Dermis blood vessel endothelial cell (primary cell): ENCODE measurements around the gene KIF7. TPM values are rescaled to one million over a fixed set of nuclear protein-coding genes. Genes with fewer than 3 reads are reported as not detected.

Source experiments
- DNase-seq: peaks from one replicate; pipeline ENCODE4 v3.0.0; 2010
- total RNA-seq: library from RNA; depleted of rRNA; stranded (reverse); fragments of >200 nt; gene quantifications from 2 replicates; pipeline ENCODE4 v1.2.3, GENCODE V29; 2014

Gene KIF7
- total RNA-seq, 1 donor from 2014 or later, result 0.85 TPM

DNA sequence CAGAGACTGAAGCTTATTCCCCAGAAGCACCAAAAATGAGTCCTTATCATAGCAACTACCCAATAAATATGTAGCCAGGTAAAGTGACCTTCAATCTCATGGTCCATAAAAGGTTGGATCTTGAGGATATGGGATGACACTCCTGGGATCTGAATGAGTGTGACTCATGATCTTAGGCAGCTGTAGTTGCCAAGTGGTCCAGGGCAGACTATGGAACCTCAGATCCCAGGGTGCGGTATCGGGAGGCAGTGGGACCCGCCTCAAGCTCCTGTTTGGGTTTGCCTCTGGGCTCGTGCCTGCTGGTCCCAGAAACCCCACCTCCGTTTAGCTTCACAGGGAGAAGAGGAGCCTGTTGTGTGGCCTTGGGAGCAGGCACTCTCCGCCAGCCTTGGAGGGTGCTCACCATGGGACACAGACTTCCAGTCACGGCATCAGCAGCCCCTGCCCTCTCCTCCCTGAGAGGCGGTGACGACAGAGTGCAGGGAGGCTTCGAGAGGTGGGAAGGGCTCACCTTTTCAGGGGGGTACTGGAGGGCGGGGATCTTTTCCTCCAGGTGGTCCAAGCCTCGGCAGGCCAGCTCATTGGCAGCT, 15.8 kb upstream of the KIF7 start:
- DNase-seq, result no peak

DNA sequence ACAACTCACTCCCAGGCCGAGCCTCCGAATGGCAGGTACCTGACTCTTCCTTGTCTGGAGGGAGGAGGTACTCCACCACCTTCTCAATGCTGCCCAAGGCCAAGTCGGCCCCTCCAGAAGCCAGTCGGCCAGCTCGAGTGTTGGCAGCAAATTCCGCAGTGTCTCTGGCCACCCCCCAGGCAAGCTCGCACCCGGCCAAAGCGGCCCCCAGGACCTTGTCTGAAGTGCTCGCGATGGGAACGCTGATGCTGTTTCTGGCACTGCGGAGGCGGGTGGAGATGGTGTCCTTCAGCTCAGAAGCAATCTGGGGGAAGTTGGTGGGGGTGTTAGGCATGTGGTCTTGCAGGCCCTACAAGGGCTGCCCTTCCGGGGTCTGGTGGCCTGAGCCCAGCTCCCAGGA, 14.7 kb upstream of the KIF7 start:
- no peak for DNase-seq

DNA sequence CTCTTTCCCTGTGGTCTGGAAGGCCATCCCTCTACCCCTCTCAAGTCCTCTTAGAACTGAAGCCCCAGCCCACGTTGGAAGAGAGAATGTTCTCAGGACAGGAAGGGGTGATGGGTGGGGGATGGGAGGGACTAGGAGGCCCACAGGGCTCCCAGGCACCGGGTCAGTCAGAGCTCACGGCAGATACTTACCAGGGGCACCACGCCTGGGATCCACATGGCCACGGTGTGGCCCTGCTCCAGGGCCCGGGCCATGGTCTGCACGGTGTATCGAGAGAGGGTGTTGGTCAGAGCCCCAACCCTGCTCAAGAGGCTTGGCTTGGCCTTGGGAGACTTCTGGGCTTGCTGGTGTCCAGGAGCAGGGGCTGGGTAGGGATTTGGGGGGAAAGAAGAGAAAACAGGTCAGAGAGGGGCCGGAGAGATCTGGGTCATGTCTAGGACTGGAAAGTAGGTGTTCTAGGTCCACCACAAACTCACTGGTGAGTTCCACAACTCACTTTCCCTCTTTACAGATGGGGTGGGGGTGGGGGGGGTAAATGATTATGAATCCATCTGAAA, 14.1 kb upstream of the KIF7 start:
- no peak for DNase-seq

DNA sequence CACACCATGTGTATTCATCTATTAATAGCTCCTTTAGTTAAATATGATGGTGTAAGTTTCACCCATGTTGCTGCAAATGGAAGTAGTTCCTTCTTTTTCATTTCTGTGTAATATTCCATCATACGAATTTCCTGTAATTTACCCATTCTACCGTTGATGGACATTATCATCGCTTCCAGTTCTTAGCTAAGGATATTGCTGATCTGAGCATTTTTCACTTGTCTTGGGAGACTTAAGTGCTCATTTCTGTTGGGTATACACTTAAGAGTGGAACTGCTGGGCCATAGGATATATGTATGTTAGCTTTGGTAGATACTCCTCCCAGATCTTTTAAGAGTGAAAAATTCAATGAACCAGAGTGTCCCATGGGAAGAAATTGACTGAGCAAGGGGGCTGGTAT, 12.9 kb upstream of the KIF7 start:
- no peak for DNase-seq

DNA sequence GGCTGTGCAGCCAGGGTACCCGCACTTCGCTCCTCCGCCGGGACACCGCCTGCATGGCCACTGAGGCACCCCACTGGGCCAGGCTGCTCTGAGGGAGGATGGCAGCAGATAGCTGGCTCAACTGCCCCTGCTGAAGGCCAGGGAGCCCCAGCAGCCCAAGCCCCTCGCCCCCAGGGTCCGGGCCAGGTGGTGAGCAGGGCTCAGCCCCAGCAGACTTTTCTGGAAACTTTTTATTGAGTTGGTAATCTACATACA, 12.4 kb upstream of the KIF7 start:
- DNase-seq, result no peak

DNA sequence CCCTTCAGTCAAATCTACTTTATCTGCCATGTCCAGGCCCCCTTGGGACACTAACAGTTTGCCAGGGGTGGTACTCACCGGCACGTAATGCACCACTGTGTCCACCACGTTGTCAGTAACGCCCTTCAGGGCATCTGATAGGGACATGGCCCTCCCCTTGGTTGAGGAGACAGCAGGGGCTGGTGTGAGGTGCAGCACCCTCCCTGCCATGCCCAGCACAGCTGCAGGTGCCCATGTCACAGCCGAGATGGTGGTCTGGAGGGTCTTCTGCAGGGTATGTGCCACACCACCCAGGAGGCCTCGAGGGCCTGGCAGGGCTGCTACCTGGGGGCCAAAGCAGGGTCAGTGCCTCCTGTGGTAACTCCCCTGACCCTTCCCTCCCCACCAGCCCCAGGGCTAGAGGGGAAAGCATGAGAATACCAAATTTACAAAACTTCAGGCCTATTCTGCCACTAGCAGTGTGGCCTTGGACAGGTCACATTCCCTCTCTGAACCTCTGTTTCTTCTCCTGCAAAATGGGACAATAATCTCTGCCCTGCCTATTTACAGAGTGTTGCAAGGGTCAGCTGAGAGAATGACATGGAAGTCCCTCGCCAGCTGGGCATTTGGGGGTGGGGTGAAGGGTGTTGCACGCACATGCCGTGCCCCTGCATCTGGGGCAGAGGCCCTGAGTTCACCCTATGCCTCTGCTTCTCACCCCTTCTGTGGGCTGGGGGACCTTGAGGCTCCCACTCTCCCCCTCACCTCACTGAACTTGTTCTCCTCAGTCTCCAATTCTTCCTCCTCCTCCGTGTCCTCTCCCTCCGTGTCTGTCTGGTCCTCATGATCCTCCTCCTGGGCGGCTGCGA, 11.8 kb upstream of the KIF7 start:
- DNase-seq, result no peak

DNA sequence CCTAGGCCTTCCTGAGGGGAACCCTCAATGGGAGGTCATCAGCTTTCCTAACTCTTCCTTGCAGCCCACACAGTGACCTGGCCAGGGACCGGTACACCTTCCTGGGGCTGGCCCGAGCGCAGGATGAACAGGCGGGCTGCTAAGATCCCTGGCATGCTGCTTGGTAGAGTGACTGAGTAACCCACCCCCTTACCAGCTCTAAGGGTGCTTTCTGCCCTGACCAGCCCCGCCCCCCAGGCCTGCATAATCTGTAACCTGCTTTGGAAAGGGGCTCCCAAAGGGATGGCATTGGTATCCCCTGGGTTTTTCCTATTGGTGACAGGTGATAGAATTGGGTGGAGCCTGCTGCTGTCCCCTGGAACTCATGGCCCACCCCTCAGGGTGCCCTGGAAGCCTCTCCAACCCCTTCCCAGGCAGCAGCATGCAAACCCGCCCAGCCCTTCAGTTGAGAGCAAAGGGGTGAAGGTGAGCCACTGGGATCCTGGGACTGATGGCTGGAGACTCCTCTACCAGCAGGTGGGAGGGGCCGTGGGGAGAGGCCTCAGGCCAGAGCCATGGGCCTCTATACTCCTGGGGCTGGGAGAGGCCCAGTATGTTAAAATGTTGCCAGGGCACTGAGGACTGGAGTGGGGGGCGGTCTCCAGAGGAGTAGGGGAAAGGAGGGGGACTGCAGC, 11.1 kb upstream of the KIF7 start:
- no peak for DNase-seq

DNA sequence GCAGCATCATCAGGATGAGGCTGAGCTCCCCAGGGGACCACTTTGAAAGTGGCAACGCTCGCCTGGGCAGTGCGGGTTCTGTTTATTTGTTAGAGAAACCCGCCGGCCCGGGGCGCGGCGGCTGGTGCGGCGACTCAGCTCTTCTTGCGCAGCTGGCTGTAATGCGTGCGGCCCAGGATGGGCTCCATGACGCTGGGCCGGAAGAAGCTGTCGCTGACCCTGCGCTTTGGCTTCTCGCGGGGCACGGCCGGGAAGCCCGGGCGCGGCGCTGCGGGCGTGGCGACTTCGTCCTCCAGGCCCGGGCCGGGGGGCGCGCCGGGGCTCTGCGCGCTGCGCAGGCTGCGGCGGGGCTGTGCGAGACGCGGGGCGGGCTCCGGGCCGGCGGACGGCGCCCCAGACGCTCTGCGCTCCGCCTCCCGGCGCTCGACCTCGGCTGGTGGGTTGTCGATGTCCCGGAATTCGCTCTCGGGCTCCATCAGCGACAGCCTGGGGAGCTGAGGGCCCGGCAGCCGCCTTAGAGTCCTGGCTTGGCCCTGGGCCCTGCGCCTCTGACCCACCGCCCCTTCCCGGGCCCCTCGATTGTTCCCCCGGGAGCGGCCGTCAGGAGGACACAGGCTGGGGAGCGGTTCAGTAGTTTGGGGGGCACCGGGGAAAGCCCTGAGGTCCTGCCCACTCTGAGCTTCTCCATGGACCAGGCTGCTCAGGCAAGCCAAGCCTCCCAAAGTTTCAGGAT, 10.3 kb upstream of the KIF7 start:
- DNase-seq, result peak; percentile 67

DNA sequence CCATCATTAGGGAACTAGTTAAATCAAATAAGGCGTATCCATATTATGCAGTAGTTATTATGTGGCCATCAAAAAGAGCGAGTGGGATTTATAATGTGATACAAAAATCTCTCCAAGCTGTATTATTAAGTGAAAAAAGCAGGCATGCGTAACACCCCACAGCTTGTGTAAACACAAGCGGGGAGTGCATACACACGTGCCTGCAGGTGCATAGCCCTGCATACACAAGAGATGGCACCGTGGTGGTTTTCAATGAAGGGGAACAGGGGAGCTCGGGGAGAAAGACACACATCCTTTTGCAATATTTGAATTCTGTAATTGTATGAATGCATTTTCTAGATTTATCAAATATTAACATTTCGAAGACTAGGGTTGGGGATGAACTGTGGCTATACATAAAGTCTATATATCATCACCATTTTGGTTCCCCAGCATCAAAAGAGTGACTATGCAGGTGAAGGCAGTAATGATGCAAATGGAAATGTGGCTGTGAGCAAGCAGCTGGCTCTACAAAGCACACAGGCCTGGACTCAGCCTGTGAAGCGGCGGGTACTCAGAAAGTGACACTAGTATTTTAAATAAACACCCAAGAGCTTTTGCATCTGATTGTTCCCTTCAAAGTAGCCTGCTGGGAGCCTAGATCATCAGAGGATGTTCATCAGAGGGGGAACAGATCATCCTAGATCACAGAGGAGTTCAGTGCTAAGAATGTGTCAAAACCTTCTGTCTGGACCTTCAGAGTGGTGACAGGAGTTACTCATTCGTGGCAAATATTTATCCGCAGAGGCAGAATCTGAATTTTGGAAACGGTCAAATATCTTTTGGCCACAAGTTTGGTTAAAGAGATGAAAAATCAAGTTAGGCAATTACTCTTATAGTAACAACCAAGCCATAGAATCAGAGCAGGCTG, 9.4 kb upstream of the KIF7 start:
- no peak for DNase-seq

DNA sequence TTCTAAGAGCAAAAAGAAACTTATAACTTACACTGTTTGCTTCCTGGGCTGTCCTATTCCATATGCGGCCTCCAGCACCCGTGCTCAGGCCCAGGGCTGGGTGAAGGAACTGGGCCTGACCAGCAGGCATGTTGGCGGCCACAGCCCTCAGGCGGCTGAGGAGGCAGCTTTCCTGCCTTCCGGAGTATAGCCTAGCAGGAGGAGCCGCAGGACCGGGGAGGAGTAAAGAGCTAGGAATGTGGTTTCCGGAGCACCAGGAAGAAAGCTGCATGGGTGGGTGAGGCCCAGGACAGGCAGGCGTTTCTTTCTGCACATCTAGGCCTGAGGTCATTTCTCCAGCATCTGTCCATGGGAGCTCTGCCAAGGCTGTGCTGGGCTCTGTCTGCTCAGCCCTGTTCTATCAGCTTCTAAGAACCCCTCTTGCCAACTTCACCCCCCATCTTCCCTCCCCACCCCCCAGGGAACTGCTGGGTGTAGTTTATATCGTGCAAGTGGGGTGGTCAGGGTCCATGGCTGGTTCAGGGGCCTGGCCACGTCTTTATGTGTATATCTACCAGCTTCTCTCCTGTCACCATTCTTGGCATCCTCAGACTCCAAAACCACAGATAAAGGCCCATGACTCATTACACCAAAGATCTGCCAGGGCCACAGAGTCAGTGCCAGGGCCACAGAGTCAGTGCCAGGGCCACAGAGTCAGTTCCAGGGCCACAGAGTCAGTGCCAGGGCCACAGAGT, 7.8 kb upstream of the KIF7 start:
- peak; percentile 79 for DNase-seq

DNA sequence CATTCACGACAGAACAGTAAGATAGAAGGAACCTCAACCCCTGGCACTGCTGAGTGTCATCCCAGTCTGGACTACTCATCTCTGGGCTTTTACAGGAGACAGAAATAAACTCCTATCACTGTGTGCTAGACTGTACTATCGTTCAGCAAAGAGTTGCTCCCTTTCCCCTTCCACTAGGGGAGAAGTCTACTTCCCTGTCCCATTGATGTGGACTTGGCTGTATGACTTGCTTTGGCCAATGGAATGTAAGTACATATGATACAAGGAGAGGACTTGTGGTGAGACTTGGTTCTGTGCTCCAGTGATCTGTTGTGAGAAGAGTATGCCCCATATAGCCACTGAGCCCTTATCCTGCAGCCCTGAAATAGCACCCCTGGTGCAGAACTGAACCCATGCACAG, 5.3 kb upstream of the KIF7 start:
- no peak for DNase-seq

DNA sequence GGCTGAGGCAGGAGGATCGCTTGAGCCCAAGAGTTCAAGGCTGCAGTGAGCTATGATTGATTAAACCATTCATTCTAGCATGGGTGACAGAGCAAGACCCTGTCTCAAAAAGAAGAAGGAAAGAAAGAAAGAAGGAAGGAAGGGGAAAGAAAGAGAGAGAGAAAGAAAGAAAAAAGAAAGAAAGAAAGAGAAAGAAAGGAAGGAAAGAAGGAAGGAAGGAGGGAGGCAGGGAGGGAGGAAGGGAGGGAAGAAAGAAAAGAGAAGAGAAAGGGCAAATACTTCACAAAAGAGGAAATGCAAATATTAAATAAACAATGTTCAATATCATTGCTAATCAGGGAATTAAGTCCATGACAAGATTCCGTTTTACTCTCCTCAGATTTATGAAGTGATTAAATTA, 4.0 kb upstream of the KIF7 start:
- DNase-seq, result no peak

DNA sequence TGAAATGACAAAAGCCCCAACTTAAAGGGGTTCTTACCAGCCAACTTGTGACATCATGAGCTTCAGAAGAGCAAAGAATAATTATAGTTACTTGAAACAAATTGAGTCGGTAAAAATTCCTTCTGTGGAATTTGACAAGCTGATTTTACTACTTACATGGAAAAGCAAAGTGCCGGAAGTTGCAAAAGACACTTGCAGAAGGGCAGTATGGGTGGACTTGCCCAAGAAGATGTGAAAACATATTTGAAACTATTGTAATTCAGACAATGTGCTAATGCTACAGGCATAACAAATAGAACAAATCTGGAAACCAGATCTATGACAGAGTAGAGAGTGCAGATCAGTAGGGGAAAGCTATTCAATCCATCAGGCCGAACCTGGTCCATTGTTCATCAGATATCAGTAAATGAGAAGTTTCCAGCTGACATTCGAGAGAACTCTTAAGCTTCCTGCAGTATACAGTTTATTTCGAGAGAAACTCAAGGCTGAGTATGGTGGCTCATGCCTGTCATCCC, 2.5 kb upstream of the KIF7 start:
- no peak for DNase-seq

DNA sequence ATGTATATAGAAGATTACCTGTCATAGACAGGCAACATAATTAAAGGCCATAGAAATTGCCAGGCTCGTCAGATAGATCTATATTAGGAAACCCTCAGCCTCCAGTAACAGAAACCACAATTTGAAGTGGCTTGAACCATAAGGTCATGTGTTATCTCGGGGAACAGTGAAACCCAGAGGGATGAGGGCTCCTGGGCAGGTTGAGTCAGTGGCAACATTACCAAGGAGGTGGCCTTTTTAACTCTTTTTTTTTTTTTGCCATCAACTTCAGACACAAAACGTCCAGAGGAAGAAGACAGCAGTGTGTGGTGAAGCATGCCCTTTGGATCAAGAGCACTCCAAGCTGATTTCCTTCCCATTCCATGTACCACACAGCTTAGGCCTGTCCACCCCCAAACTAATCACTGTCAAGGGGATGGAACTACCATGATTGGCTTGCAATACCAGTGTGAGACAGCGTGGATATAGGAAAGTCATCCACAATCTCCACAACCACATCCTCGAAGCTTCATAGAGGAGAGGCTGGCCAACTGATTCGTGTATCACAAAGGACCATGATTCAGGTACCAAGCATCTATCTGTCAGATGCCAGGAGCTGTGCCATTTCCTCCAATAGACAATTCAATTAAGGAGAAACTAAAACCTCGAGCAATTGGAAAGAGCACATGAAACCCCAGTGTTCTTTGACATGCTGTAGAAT, 999 bp upstream of the KIF7 start:
- DNase-seq, result no peak

DNA sequence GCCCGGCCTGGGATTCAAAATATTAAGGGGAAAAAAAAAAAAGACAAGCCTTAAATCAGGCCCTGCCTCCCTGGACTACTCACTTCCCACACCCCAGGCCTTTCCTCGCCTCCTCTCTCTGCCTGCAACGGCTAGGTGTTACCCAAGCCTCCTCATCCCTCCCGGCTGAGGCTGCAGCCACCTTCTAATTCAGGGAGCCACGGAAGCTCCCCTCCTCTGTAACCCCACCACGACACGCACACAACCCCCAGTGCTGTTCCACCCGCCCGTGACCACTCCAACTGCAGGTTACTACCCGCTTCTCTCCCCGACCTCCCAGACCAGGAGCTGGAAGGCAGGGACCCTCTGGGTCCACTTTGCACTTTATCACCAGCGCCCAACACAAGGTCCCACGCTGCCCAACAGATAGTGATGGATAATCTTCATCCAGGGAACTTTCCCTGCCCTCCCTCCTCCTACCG, 936 bp downstream of the KIF7 start:
- no peak for DNase-seq

DNA sequence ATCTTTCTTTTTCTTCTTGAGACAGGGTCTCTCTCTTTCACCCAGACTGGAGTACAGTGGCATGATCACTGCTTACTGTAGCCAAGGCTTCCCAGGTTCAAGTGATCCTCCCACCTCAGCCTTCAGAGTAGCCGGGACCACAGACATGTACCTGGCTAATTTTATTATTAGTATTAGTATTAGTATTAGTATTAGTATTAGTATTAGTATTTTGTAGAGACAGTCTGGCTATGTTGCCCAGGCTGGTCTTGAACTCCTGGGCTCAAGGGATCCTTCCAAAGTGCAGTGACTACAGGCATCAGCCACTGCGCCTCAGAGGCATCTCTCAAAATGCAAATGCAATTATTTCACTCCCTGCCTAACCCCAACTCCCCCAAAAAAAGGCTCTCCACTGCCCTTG, 1.7 kb downstream of the KIF7 start:
- DNase-seq, result no peak

DNA sequence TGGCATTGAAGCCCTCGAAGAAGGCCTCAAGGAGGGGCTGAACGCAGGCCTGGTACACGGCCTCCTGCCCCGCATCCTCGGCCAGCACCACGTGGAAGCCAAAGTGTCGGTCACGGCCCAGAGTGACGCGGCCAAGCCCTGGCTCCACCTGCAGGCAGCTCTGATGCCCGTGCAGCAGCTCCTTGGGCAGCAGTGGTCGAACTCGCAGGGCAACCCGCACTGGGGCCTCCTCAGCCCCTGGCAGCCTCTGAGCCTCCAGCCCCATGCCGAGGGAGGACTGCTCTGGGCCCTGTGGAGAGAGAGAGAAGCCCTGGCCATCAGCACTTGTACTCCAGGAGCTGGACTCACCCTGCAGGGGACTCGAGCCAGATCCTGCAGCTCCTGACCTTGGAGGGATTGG, 2.6 kb downstream of the KIF7 start:
- no peak for DNase-seq

DNA sequence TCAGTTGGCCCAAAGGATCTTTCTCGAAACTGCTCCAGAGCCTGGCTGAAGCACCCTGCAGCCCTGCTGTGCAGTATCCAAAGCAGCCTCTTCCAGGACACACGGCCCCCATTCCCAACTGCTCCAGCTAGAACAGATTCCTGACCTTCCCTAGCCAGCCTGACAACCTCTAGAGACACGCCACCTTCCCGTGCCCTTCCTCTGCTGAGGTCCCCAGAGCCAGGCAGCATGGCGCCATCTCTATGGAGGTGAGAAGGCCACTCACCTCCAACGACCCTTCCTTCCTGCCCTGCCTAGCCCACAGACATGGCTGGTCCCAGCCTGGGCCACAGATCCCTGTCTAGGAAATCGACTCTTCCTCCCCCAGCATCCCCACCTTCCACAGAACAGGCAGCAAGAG, 3.1 kb downstream of the KIF7 start:
- no peak for DNase-seq

DNA sequence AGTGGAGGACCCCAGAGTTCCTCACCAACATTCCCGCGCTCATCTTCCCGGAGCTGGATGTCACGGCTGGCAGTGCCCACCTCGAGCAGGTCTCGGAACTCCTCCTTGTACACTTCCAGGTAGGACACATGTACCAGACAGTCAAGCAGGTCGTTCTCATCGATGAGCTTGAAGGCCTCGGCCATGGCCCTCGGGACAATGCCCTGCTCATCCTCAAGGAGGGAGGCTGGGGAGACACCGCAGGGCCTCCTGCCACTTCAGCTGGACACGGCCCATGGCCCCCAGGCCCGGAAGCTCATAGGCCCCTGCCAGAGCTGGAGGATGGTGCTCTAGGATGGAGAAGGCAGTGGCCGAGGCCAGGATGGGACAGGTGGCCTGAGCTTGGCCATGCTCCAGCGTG, 5.6 kb downstream of the KIF7 start:
- no peak for DNase-seq

DNA sequence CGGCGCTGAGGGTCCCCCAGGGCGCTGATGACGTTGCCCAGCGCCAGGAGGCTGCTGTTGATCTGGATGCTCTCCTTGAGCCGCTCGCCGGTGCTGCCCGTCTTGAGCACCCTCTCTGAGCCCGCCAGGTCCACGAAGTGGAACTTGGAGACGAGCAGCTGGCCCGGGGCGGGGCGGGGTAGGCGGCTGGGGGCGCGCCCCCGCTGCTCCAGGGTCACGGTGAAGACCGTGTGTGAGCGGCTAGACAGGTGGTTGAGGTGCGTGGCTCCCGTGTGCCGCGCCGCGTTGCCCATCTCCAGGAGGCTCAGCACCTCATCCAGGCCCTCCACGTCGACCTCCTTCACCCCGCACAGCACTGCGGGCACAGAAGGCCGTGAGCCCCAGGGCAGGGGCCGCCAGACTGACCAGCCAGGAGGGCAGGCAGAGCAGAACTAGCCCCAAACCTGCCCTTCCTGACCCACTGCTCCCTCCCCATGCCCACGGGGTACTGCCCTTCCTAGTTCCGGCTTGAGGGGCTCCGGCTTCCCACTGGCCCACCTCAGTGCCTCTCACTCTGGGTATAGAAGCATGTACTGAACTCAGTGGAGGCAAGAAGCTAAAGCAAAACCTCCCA, 6.1 kb downstream of the KIF7 start:
- no peak for DNase-seq
